CD8-positive, alpha-beta memory T cell (primary cell): Measurements from ENCODE around the gene KLK10. TPM values are rescaled to one million over a fixed set of nuclear protein-coding genes. Genes with fewer than 3 reads are reported as not detected.
"Not testable (repeated sequence)": the region's sequence is repeated elsewhere in the genome, so short reads cannot be mapped to it uniquely, and the experiment has no call there.

Source experiments
- CTCF ChIA-PET: fragments of 350-600 bp; sonication (Branson Sonifier 250); formaldehyde crosslinking; loops from one replicate; lab custom pipeline; 2021; ENCODE audit warnings: antibody characterized with exemption; lab: Charles Lee
- POLR2A ChIA-PET: fragments of 350-600 bp; sonication (Branson Sonifier 250); formaldehyde crosslinking; loops from one replicate; lab custom pipeline; 2021; ENCODE audit warnings: antibody characterized with exemption; lab: Charles Lee
- DNase-seq, 5 donors: peaks; one replicate each; pipeline versions ENCODE4 v3.0.0 to v3.0.0-alpha.2; 2020 to 2022; ENCODE audit warnings: mixed read lengths in 1 of 5
- H3K27ac ChIP-seq: one replicate; pipeline ENCODE4 v1.7.0; 2013; ENCODE audit warnings: low read depth, mild to moderate bottlenecking, low read length, moderate library complexity
- H3K27me3 ChIP-seq: 2 replicates; pipeline ENCODE4 v1.7.0; 2013; ENCODE audit warnings: low read length, mild to moderate bottlenecking; ENCODE audit not compliant: insufficient read depth, poor library complexity, severe bottlenecking
- H3K36me3 ChIP-seq: 2 replicates; pipeline ENCODE4 v1.7.0; 2013; ENCODE audit warnings: mild to moderate bottlenecking, low read length, moderate library complexity; ENCODE audit not compliant: insufficient read depth
- H3K4me1 ChIP-seq: 2 replicates; pipeline ENCODE4 v1.7.0; 2013; ENCODE audit warnings: mild to moderate bottlenecking, low read length, moderate library complexity; ENCODE audit not compliant: insufficient read depth
- H3K4me3 ChIP-seq: 2 replicates; pipeline ENCODE4 v1.7.0; 2013; ENCODE audit warnings: mild to moderate bottlenecking, low read length
- H3K9me3 ChIP-seq: 2 replicates; pipeline ENCODE4 v1.7.0; 2013; ENCODE audit warnings: mild to moderate bottlenecking, low read length
- H3K27ac Mint-ChIP-seq, 8 donors: one replicate each; pipeline ENCODE4 v1.8.0; 2020 to 2021; ENCODE audit warnings: mixed read lengths in 8 of 8, mild to moderate bottlenecking in 6 of 8, inconsistent platforms in 3 of 8, moderate library complexity in 3 of 8
- H3K27me3 Mint-ChIP-seq, 2 donors: one replicate each; pipeline ENCODE4 v1.8.0; 2020 to 2021; ENCODE audit warnings: mixed read lengths in 2 of 2, mild to moderate bottlenecking in 1 of 2, moderate library complexity in 1 of 2
- H3K36me3 Mint-ChIP-seq, 3 donors: one replicate each; pipeline ENCODE4 v1.8.0; 2020 to 2021; ENCODE audit warnings: mixed read lengths in 3 of 3, inconsistent platforms in 1 of 3, mild to moderate bottlenecking in 1 of 3
- H3K4me1 Mint-ChIP-seq, 3 donors: one replicate each; pipeline ENCODE4 v1.8.0; 2020 to 2021; ENCODE audit warnings: mixed read lengths in 3 of 3, inconsistent platforms in 1 of 3, mild to moderate bottlenecking in 1 of 3
- H3K4me3 Mint-ChIP-seq, 7 donors: one replicate each; pipeline ENCODE4 v1.8.0; 2020 to 2021; ENCODE audit warnings: mixed read lengths in 7 of 7, mild to moderate bottlenecking in 6 of 7, moderate library complexity in 4 of 7, inconsistent platforms in 2 of 7
- H3K9me3 Mint-ChIP-seq, 5 donors: one replicate each; pipeline ENCODE4 v1.8.0; 2020 to 2022; ENCODE audit warnings: mixed read lengths in 5 of 5, mild to moderate bottlenecking in 3 of 5, moderate library complexity in 2 of 5, inconsistent platforms in 1 of 5
- polyA plus RNA-seq: library from polyadenylated mRNA; unstranded; fragments of 300-500 nt; fragmentation: Illumina TruSeq; gene quantifications from one replicate; pipeline ENCODE4 v1.2.3, GENCODE V29; 2021
- total RNA-seq, 2 experiments: library from RNA; stranded (reverse); gene quantifications; one replicate each; pipeline ENCODE4 v1.2.3, GENCODE V29; 2021

Gene KLK10
- total and polyA plus RNA-seq, 3 experiments from 2014 or later, result not detected

DNA sequence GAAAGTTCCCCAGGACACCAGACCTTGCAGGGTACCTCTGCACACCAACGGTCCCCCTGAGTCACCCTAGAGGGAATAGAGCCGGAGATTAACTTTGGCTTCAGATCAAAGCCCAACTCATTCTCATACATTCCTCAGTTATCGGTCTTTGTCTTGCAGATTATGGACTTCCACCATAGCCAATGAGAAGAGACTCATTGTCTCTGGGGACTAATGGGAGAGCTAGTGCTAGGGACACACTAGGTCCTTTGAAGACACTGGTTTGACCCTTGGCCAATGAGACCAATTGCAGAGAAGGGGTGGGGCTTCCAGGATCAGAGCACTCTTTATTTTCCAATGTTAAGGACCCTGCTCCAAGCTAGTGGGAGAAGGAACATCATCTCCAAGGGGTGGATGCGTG is 41.9 kb downstream of the KLK10 start:
- H3K36me3 Mint-ChIP-seq, result no peaks in the 10 kb centered on the region
- peaks cover 0 to 7% (median 0%) of the 10 kb centered on the region in 5 donors for H3K9me3 Mint-ChIP-seq
- POLR2A ChIA-PET, result no interaction called here
- H3K27me3 ChIP-seq, result no peaks in the 10 kb centered on the region
- H3K27ac Mint-ChIP-seq, result no peak overlapping the region
- H3K27ac ChIP-seq, result no peak overlapping the region
- CTCF ChIA-PET, result no interaction called here
- no peak overlapping the region for H3K4me3 ChIP-seq
- no peaks in the 10 kb centered on the region for H3K36me3 ChIP-seq
- no peak overlapping the region for H3K4me3 Mint-ChIP-seq
- H3K9me3 ChIP-seq, result no peaks in the 10 kb centered on the region
- H3K27me3 Mint-ChIP-seq, result peaks cover 23 to 62% of the 10 kb centered on the region in 2 donors
- H3K4me1 Mint-ChIP-seq, result no peaks in the 10 kb centered on the region
- DNase-seq, result no peak
- no peaks in the 10 kb centered on the region for H3K4me1 ChIP-seq

DNA sequence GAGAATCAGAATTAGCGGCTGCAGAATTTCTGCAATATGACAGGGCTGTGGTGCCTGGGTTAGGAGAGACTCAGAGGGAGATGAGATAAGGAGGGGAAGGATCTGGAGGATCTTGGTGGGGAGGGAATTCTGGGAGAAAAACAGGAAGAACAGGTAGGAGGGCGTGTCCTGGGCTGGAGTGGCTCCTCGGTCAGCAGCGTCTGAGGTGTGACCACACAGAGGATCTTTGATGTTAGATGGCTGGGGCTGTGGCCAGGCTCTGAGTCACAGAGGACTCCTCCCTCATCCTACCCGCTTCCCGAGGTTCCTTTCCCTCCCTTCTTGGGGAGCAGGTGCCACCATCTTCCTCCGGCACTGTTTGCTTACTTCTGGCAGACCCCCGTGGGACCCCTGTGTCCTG is 43.7 kb downstream of the KLK10 start:
- Histone ChIP-seq H3K36me3 (no peaks in the 10 kb centered on the region), H3K4me3 (no peak overlapping the region), H3K27me3 (no peaks in the 10 kb centered on the region), H3K4me1 (no peaks in the 10 kb centered on the region), H3K9me3 (no peaks in the 10 kb centered on the region), H3K27ac (no peak overlapping the region)
- DNase-seq, result no peak
- Mint-ChIP-seq H3K27me3 (peaks cover 20 to 58% of the 10 kb centered on the region in 2 donors), H3K9me3 (peaks cover 0 to 7% (median 0%) of the 10 kb centered on the region in 5 donors), H3K4me3 (no peak overlapping the region), H3K36me3 (no peaks in the 10 kb centered on the region), H3K27ac (peak overlapping the region in 1 of 8 donors; percentile 7), H3K4me1 (no peaks in the 10 kb centered on the region)
- POLR2A ChIA-PET, result no interaction called here
- CTCF ChIA-PET, result no interaction called here

DNA sequence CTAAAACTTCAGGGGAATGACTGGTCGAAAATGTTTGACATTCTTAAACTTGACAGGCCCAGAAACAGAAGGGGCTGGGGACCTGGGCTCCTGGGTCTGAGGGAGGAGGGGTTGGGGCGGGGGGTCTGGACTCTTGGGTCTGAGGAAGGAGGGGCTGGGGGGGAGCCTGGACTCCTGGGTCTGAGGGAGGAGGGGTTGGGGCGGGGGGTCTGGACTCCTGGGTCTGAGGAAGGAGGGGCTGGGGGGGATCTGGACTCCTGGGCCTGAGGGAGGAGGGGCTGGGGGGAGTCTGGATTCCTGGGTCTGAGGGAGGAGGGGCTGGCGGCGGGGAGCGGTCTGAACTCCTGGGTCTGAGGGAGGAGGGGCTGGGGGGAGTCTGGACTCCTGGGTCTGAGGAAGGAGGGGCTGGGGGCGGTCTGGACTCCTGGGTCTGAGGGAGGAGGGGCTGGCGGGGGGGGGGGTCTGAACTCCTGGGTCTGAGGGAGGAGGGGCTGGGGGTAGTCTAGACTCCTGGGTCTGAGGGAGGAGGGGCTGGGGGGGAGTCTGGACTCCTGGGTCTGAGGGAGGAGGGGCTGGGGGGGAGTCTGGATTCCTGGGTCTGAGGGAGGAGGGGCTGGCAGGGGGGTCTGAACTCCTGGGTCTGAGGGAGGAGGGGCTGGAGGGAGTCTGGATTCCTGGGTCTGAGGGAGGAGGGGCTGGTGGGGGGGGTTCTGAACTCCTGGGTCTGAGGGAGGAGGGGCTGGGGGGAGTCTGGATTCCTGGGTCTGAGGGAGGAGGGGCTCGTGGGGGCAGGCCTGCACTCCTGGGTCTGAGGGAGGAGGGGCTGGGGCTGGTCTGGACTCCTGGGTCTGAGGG is 44.6 kb downstream of the KLK10 start:
- Histone ChIP-seq H3K27me3 (no peaks in the 10 kb centered on the region), H3K4me1 (no peaks in the 10 kb centered on the region), H3K4me3 (no peak overlapping the region), H3K36me3 (no peaks in the 10 kb centered on the region), H3K27ac (no peak overlapping the region), H3K9me3 (no peaks in the 10 kb centered on the region)
- Mint-ChIP-seq H3K9me3 (peaks cover 0 to 7% (median 0%) of the 10 kb centered on the region in 5 donors), H3K4me3 (no peak overlapping the region), H3K27ac (no peak overlapping the region), H3K4me1 (no peaks in the 10 kb centered on the region), H3K36me3 (no peaks in the 10 kb centered on the region), H3K27me3 (peaks cover 25 to 65% of the 10 kb centered on the region in 2 donors)
- ChIA-PET CTCF (no interaction called here), POLR2A (no interaction called here)
- DNase-seq, result no peak

DNA sequence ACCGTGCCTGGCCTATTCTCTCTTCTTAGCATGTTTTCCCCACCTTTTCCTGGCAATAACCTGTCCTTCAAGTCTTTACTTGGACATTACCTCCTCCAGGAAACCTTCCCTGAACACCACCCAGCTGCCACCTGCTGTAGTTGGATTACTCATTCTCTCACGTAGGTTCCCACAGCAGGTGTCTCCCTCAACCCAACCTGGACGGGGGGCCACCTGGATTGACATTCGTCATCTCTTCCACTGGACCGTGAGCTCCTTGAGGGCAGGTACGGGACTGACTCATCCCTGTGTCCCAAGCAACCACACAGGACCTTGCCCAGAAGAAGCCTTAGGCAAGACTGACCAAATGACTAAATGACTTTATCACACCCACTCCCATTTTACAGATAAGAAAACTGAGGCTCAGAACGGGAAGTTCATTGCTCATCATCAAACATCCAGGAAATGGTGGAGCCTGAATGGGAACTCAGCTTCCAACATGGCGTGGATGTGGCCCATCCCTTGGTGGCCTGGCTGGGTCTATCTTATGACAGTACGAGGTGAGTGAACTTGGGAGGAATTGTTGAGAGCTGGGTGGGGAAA is 46.6 kb downstream of the KLK10 start:
- H3K4me3 ChIP-seq, result no peak overlapping the region
- ChIA-PET CTCF (no interaction called here), POLR2A (no interaction called here)
- peaks cover 0 to 7% (median 0%) of the 10 kb centered on the region in 5 donors for H3K9me3 Mint-ChIP-seq
- H3K27me3 Mint-ChIP-seq, result peaks cover 29 to 59% of the 10 kb centered on the region in 2 donors
- no peak overlapping the region for H3K27ac ChIP-seq
- H3K4me1 Mint-ChIP-seq, result no peaks in the 10 kb centered on the region
- peak overlapping the region in 1 of 8 donors; percentile 32 for H3K27ac Mint-ChIP-seq
- no peak for DNase-seq
- H3K36me3 Mint-ChIP-seq, result no peaks in the 10 kb centered on the region
- no peaks in the 10 kb centered on the region for H3K27me3 ChIP-seq
- H3K4me1 ChIP-seq, result no peaks in the 10 kb centered on the region
- no peaks in the 10 kb centered on the region for H3K36me3 ChIP-seq
- H3K4me3 Mint-ChIP-seq, result no peak overlapping the region
- H3K9me3 ChIP-seq, result no peaks in the 10 kb centered on the region

DNA sequence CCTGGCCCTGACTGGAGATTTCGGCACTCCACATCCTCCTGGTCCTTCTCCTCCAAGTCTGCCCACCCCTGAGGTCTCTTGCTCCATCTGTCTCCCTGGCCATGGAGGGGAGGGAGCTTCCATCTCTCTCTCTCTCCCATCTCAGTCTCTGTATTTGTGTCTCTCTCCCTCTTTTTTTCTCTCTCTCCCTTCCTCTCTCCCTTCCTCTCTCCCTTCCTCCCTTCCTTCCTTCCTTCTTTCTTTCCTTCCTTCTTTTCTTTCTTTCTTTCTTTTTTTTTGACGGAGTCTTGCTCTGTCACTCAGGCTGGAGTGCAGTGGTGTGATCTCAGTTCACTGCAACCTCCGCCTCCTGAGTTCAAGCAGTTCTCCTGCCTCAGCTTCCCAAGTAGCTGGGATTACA is 49.7 kb downstream of the KLK10 start:
- H3K4me1 Mint-ChIP-seq, H3K9me3 ChIP-seq, POLR2A ChIA-PET, H3K4me3 ChIP-seq, H3K27ac Mint-ChIP-seq, DNase-seq, H3K27ac ChIP-seq, H3K36me3 Mint-ChIP-seq, H3K36me3 ChIP-seq, H3K4me1 ChIP-seq, H3K9me3 Mint-ChIP-seq, H3K4me3 Mint-ChIP-seq, CTCF ChIA-PET, H3K27me3 ChIP-seq: not testable (repeated sequence)
- peaks cover 25 to 52% of the 10 kb centered on the region in 2 donors for H3K27me3 Mint-ChIP-seq

DNA sequence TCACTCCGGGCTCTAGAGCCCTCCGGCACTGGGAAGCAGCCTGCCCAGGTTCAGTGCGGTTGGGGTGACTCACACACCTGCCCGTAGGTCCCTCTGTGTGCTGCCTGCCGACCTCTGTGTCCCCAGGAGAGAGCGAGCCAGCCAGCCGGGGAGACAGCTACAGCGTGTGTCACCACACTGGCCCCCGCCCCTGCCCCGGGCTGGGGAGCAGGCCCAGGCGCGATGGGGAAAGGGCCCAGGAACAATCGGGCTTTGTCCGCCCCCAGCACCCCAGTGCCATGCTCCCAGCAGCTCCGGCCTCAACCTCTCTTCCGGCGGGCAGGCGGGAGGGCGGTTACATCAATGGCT is 50.1 kb downstream of the KLK10 start, which contains the start of gene KLK6:
KLK6 (minus strand) TSS at position 179 of the 348 bp plus-strand sequence. CDS start 1,487 bp downstream, outside the sequence.
- ChIA-PET CTCF (no interaction called here), POLR2A (no interaction called here)
- DNase-seq, result no peak
- peaks cover 25 to 54% of the 10 kb centered on the region in 2 donors for H3K27me3 Mint-ChIP-seq
- H3K4me3 Mint-ChIP-seq, result no peak within 1 kb of the TSS
- Histone ChIP-seq H3K4me1 (no peaks in the 10 kb centered on the region), H3K27ac (no peak within 1 kb of the TSS), H3K9me3 (no peaks in the 10 kb centered on the region), H3K4me3 (no peak within 1 kb of the TSS), H3K36me3 (no peaks in the 10 kb centered on the region), H3K27me3 (no peaks in the 10 kb centered on the region)
- peaks cover 0 to 3% (median 0%) of the 10 kb centered on the region in 5 donors for H3K9me3 Mint-ChIP-seq
- H3K4me1 Mint-ChIP-seq, result no peaks in the 10 kb centered on the region
- H3K36me3 Mint-ChIP-seq, result no peaks in the 10 kb centered on the region
- no peak within 1 kb of the TSS for H3K27ac Mint-ChIP-seq

DNA sequence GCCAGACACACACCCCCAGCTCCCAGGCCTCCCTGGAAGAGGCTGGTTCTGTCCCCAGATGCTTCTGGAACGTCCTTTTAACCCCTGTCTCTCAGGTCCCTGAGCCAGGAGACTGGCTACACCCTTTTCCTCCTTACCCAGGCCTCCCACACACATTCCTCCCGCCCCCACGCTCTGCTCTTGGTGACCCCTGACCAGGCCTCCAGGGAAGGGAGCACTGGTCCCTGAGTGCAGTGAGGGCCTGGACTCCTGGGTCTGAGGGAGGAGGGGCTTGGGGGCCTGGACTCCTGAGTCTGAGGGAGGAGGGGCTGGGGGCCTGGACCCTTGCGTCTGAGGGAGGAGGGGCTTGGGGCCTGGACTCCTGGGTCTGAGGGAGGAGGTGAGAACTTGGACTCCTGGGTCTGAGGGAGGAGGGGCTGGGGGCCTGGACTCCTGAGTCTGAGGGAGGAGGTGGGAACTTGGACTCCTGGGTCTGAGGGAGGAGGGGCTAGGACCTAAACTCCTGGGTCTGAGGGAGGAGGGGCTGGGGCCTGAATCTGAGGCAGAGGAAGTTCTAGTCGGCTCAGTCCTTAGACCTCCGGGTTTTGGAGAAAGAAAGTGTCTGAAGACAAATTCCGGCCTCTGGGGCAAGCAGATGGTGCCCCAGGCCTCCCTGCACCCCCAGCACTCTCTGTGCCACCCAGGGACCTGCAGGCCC is 50.6 kb downstream of the KLK10 start:
- Histone ChIP-seq H3K27ac (no peak overlapping the region), H3K36me3 (no peaks in the 10 kb centered on the region), H3K9me3 (no peaks in the 10 kb centered on the region), H3K27me3 (no peaks in the 10 kb centered on the region), H3K4me1 (no peaks in the 10 kb centered on the region), H3K4me3 (no peak overlapping the region)
- peaks cover 25 to 54% of the 10 kb centered on the region in 2 donors for H3K27me3 Mint-ChIP-seq
- no peaks in the 10 kb centered on the region for H3K4me1 Mint-ChIP-seq
- no peak overlapping the region for H3K4me3 Mint-ChIP-seq
- ChIA-PET POLR2A (no interaction called here), CTCF (no interaction called here)
- no peaks in the 10 kb centered on the region for H3K36me3 Mint-ChIP-seq
- peaks cover 0 to 6% (median 2%) of the 10 kb centered on the region in 5 donors for H3K9me3 Mint-ChIP-seq
- no peak for DNase-seq
- no peak overlapping the region for H3K27ac Mint-ChIP-seq
